ENCODE data around the gene OR9A4. TPM values are rescaled to one million over a fixed set of nuclear protein-coding genes. Genes with fewer than 3 reads are reported as not detected.

Gene OR9A4
- total and polyA plus RNA-seq, 8 donors: not detected

DNA sequence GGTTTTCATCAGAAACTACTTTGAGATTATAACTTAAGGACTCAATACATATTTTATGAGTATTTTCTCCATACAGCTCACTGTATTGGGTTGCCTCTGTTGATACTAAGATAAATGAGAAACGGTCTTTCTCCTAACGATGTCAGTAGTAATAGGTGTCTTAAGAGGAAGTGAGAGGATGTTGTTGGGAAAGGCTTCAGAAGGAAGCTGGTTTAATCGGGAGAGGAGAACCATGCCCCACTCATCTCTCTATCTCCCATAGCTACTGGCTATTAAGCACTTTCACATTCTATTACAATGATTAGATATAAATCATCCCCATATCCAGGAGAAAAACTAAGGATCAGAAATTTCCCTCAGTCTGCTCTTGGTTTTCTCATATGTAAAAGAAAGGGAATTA, 28.6 kb downstream of the OR9A4 start:
- intact Hi-C loops (cut with DNase I): no loop called here
- no peaks in the 10 kb centered on the region for H3K9me3 ChIP-seq
- no peak overlapping the region for H3K4me3 ChIP-seq
- FAIRE-seq: no peak
- H3K36me3 ChIP-seq: no peaks in the 10 kb centered on the region
- H3K27me3 ChIP-seq: no peaks in the 10 kb centered on the region
- no peaks in the 10 kb centered on the region for H3K4me1 ChIP-seq
- DNase-seq: no peak
- no peak for ATAC-seq
- 74 to 89% methylated on average over 3 of the region's 3 CpGs for WGBS, 2 donors
- no peak overlapping the region for H3K27ac ChIP-seq
- TF ChIP-seq, protein P1, sequence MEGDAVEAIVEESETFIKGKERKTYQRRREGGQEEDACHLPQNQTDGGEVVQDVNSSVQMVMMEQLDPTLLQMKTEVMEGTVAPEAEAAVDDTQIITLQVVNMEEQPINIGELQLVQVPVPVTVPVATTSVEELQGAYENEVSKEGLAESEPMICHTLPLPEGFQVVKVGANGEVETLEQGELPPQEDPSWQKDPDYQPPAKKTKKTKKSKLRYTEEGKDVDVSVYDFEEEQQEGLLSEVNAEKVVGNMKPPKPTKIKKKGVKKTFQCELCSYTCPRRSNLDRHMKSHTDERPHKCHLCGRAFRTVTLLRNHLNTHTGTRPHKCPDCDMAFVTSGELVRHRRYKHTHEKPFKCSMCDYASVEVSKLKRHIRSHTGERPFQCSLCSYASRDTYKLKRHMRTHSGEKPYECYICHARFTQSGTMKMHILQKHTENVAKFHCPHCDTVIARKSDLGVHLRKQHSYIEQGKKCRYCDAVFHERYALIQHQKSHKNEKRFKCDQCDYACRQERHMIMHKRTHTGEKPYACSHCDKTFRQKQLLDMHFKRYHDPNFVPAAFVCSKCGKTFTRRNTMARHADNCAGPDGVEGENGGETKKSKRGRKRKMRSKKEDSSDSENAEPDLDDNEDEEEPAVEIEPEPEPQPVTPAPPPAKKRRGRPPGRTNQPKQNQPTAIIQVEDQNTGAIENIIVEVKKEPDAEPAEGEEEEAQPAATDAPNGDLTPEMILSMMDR (IDR thresholded peaks at IDR 0.05): no peak

DNA sequence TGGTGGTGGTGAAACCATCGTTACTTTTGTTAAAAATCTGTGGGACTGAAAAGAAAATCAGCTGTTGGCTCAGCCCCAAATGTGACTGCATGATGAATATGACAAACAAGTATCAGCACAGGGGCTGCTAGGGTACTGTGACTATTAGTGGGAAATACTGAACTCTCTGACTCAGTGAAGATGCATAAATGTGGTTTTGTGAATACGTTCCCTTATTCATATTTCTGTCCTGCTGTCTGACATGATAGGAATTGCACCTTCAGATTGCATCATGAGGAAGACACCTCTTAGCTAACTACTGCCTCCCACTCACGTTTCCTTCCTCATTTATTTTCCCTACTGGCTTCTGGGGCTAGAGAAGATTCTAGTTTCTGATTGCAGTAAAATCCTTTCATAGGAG, 29.2 kb downstream of the OR9A4 start:
- intact Hi-C loops (cut with DNase I): no loop called here
- no peaks in the 10 kb centered on the region for H3K9me3 ChIP-seq
- H3K4me3 ChIP-seq: no peak overlapping the region
- FAIRE-seq: no peak
- ATAC-seq: peak in 2 of 4 donors; percentile 18 to 59
- H3K27me3 ChIP-seq: no peaks in the 10 kb centered on the region
- H3K36me3 ChIP-seq: no peaks in the 10 kb centered on the region
- WGBS, 2 donors: 69 to 72% methylated on average over 3 of the region's 3 CpGs
- no peak for DNase-seq
- TF ChIP-seq, protein P1 (IDR thresholded peaks at IDR 0.05): no peak
- no peak overlapping the region for H3K27ac ChIP-seq
- H3K4me1 ChIP-seq: no peaks in the 10 kb centered on the region

DNA sequence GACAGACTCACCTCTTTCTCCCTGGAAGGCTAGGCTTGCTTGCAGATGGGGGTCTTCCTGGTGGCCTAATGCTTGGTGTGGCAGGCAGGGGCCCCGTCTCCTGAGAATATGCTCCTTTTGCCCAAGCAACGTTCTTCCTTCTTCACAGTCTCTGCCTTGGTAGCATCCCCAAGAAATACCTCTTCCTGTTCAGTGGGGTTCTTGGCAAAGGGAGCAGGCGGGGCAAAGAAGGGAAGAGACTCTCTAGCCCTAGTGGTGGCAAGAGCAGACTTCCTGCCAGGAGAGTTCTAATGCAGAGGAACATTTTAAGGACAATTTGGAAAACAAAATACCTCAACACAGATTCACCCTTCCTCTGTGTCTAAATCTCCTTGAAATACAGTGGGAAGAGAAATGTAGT, 30.6 kb downstream of the OR9A4 start, which contains the start of gene CLEC5A:
Gene CLEC5A, minus strand, starts transcription at position 179 of the 400 bp plus-strand sequence. CDS start 682 bp downstream, outside the sequence.
- no peak within 1 kb of the TSS for H3K27ac ChIP-seq

DNA sequence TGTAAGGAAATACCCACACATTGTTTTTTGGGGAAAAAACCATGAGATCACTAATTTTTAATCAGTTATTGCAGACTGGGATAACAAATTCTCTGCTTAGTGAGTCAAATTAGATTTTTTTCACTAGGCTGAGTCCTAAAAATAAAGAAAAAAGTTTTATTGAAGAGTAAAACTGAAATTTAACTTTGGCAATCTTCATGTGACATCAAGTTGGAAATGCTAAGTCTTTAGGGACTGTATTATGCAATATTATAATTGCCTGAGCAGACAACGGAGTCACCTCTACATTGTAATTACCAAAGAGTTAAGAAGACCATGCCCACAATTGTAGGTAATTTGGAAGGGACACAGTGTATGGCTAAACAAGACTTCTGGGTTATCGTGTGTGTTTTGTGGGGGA, 32.8 kb downstream of the OR9A4 start:
- Histone ChIP-seq H3K9me3 (no peaks in the 10 kb centered on the region), H3K4me1 (no peaks in the 10 kb centered on the region), H3K36me3 (no peaks in the 10 kb centered on the region), H3K4me3 (no peak overlapping the region), H3K27ac (no peak overlapping the region), H3K27me3 (no peaks in the 10 kb centered on the region)
- TF ChIP-seq, protein P1 (IDR thresholded peaks at IDR 0.05): no peak
- WGBS, 2 donors: 86 to 88% methylated on average over 2 of the region's 2 CpGs
- DNase-seq (no peak), ATAC-seq (no peak), FAIRE-seq (no peak)
- intact Hi-C loops (cut with DNase I): no loop called here

More for the DNA sequence above, 30.6 kb downstream of the OR9A4 start, which contains the start of gene CLEC5A:
- no peaks in the 10 kb centered on the region for H3K9me3 ChIP-seq
- TF ChIP-seq, protein P1 (IDR thresholded peaks at IDR 0.05): no peak
- ATAC-seq: peak in 1 of 4 donors; percentile 24
- H3K36me3 ChIP-seq: no peaks in the 10 kb centered on the region
- intact Hi-C loops (cut with DNase I): no loop called here
- no peaks in the 10 kb centered on the region for H3K27me3 ChIP-seq
- 85 to 90% methylated on average over 3 of the region's 3 CpGs for WGBS, 2 donors
- FAIRE-seq: no peak
- no peak for DNase-seq
- no peak within 1 kb of the TSS for H3K4me3 ChIP-seq
- no peaks in the 10 kb centered on the region for H3K4me1 ChIP-seq

DNA sequence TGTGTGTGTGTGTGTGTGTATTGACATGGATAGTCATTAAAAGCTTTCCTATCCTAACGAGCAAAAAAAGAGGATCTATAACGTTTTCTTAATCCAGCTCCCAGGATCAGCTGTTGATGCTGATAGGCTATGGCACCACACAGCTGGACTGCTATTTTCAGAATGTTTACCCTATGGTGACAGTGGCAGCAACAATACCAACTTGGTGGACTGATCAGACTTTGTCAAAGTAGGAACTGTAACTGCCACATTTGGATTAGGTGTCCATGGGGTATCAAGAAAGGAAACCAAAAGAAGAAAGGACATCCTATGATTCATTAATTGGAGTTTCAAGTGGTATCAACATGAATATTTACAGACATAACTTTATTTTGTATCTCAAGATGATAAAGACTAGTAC, 33.3 kb downstream of the OR9A4 start:
- no peak for FAIRE-seq

More for the DNA sequence above, 33.3 kb downstream of the OR9A4 start:
- TF ChIP-seq, protein P1 (IDR thresholded peaks at IDR 0.05): no peak
- Histone ChIP-seq H3K27me3 (no peaks in the 10 kb centered on the region), H3K27ac (no peak overlapping the region), H3K4me1 (no peaks in the 10 kb centered on the region), H3K4me3 (no peak overlapping the region), H3K9me3 (no peaks in the 10 kb centered on the region), H3K36me3 (no peaks in the 10 kb centered on the region)
- DNase-seq (no peak), ATAC-seq (no peak)
- intact Hi-C loops (cut with DNase I): no loop called here
- 45 to 54% methylated on average over 2 of the region's 2 CpGs for WGBS, 2 donors

Data from pancreas (tissue), 10 donors.